ENCODE data around the gene TMEM9. TPM values are rescaled to one million over a fixed set of nuclear protein-coding genes. Genes with fewer than 3 reads are reported as not detected.

TMEM9 gene
- total and polyA plus RNA-seq, 2 experiments from 2014 or later = 70.3 to 81.0 TPM

DNA sequence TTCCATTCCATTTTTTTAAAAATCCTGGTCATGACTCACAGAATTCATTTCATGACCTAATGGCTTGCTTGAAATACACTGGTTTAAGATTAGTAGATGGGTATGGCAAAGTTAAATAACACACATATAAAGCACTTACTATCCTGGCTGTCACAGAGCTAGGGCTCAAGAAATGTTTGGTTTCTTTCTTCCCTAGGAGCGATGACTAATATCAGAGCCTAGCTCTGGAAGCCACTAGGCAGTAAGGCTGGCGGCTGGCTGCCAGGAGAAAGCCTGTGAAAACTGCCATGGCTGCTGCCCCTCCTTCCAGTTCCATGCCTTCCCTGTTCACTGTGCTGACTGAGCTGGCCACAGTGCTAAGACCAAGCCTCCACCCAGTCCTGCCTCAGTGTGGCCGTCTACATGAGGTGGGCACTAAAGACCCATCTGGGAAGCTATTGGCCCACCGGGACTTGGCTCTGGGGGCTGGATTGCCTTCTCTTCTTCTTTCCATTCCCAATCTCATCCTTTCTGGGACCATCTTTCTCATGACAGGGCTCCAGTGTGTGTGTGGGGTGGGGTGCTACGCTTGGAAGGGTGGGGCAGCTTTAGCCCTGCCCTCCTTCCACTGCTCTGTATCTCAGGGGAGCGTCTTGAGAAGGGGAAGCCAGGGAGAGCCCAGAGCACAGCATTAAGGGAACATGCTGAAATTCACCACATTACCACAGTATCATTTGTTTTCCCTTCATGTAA is 16.5 kb downstream of the TMEM9 start:
- Histone ChIP-seq H2AFZ (no peak overlapping the region), H3K4me2 (ENCODE audit: unreplicated experiment) (no peak overlapping the region), H3F3A (ENCODE audit: insufficient read depth) (peaks cover 9% of the 10 kb centered on the region), H3K9ac (no peak overlapping the region), H3K27me3 (replicated peaks; ENCODE audit: insufficient read depth) (no peaks in the 10 kb centered on the region), H3K36me3 (ENCODE audit: low read depth) (no peaks in the 10 kb centered on the region; the same call in 1 of the 2 replicates), H3K9me2 (ENCODE audit: insufficient read depth) (no peaks in the 10 kb centered on the region), H4K20me1 (ENCODE audit: insufficient read depth) (no peaks in the 10 kb centered on the region), H3K79me2 (ENCODE audit: insufficient read depth) (no peaks in the 10 kb centered on the region), H3K4me3 (no peak overlapping the region), H3K27ac (peak overlapping the region; percentile 53), H3K9me3 (ENCODE audit: low read depth) (no peaks in the 10 kb centered on the region), H3K4me1 (ENCODE audit: insufficient read depth) (peaks cover 13% of the 10 kb centered on the region)
- TF ChIP-seq EZH2 (IDR thresholded peaks at IDR 0.05; ENCODE audit: insufficient read depth, poor library complexity, severe bottlenecking) (no peak), EZH2phosphoT487 (IDR thresholded peaks at IDR 0.05; ENCODE audit: insufficient read depth, low read depth) (no peak)
- in situ Hi-C loops (cut with MboI) = no loop called here
- WGBS, 2 experiments (ENCODE audit: low coverage in 1 of 2, low lambda C conversion rate in 2 of 2, missing lambda C conversion rate in 2 of 2) = 11 to 15% methylated on average over 6 of the region's 6 CpGs
- peak; percentile 97 for DNase-seq

DNA sequence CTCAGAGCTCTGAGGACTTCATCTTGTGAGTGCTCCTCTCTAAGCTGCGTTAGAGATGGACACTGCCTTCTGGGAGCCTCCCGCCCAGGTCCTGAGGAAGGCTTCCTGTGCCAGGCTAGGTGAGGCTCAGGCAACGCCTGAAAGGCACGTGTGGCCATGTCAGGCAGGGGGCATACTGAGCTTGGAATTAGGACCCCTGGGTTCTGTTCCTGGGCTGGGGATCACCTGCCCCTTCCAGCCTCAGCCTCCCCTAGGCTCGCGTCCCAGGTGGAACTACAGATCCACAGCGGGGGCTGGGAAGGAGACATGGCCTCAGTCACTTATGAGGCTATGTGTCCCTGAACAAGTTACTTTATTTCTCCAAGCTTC is 17.3 kb downstream of the TMEM9 start:
- Histone ChIP-seq H3K27me3 (replicated peaks; ENCODE audit: insufficient read depth) (no peaks in the 10 kb centered on the region), H3F3A (ENCODE audit: insufficient read depth) (peaks cover 9% of the 10 kb centered on the region), H3K9ac (no peak overlapping the region), H3K4me2 (ENCODE audit: unreplicated experiment) (no peak overlapping the region), H2AFZ (no peak overlapping the region), H3K36me3 (ENCODE audit: low read depth) (no peaks in the 10 kb centered on the region; the same call in 1 of the 2 replicates), H3K79me2 (ENCODE audit: insufficient read depth) (no peaks in the 10 kb centered on the region), H3K27ac (peak overlapping the region; percentile 53; the same call in 1 of the 2 replicates), H3K9me3 (ENCODE audit: low read depth) (no peaks in the 10 kb centered on the region), H3K9me2 (ENCODE audit: insufficient read depth) (no peaks in the 10 kb centered on the region), H3K4me3 (no peak overlapping the region), H3K4me1 (ENCODE audit: insufficient read depth) (peaks cover 13% of the 10 kb centered on the region), H4K20me1 (ENCODE audit: insufficient read depth) (no peaks in the 10 kb centered on the region)
- TF ChIP-seq EZH2 (IDR thresholded peaks at IDR 0.05; ENCODE audit: insufficient read depth, poor library complexity, severe bottlenecking) (no peak), EZH2phosphoT487 (IDR thresholded peaks at IDR 0.05; ENCODE audit: insufficient read depth, low read depth) (no peak)
- in situ Hi-C loops (cut with MboI) = no loop called here
- DNase-seq = no peak
- WGBS, 2 experiments (ENCODE audit: low coverage in 1 of 2, low lambda C conversion rate in 2 of 2, missing lambda C conversion rate in 2 of 2) = 95 to 100% methylated on average over 6 to 7 of the region's 7 CpGs

DNA sequence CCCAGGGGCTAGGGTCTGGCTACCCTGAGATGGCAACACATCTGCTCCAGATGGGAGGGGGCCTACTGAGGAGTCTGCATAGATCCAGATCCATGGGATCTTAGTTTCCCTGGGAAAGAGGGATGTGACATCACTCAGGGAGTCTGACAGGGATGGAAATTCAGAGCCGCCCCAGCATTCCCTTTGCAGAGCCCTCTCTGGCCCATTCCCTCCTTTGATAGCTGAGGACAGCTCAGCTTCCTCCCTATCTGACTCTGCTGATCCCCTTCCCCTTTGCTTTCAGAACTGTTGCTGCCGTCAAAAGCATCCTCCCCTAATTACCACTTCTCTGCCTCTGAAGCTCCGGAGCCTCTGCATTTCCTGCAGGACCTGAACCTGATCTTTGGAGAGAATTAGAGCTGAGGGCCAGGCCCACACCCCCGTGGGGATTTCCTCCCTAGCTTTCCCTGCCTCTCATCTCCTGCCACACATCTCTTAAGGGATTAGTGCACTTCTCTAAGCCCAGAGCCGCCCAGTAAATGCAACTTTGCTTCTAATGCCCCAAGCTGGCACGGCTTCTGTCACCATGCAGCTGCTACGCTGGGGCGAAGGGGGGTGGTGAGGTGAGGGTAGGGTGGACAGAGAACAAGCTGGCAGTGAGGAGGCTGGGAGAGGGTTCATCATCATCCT is 17.8 kb downstream of the TMEM9 start:
- Histone ChIP-seq H3K79me2 (ENCODE audit: insufficient read depth) (no peaks in the 10 kb centered on the region), H2AFZ (no peak overlapping the region), H3K9ac (no peak overlapping the region), H3F3A (ENCODE audit: insufficient read depth) (peaks cover 9% of the 10 kb centered on the region), H3K36me3 (ENCODE audit: low read depth) (no peaks in the 10 kb centered on the region; the same call in 1 of the 2 replicates), H3K4me3 (no peak overlapping the region), H3K9me2 (ENCODE audit: insufficient read depth) (no peaks in the 10 kb centered on the region), H3K27ac (no peak overlapping the region), H3K27me3 (replicated peaks; ENCODE audit: insufficient read depth) (no peaks in the 10 kb centered on the region), H3K4me1 (ENCODE audit: insufficient read depth) (peaks cover 13% of the 10 kb centered on the region), H3K4me2 (ENCODE audit: unreplicated experiment) (no peak overlapping the region), H3K9me3 (ENCODE audit: low read depth) (no peaks in the 10 kb centered on the region), H4K20me1 (ENCODE audit: insufficient read depth) (no peaks in the 10 kb centered on the region)
- 79 to 80% methylated on average over 8 of the region's 8 CpGs for WGBS, 2 experiments (ENCODE audit: low coverage in 1 of 2, low lambda C conversion rate in 2 of 2, missing lambda C conversion rate in 2 of 2)
- TF ChIP-seq EZH2 (IDR thresholded peaks at IDR 0.05; ENCODE audit: insufficient read depth, poor library complexity, severe bottlenecking) = no peak
- TF ChIP-seq EZH2phosphoT487 (IDR thresholded peaks at IDR 0.05; ENCODE audit: insufficient read depth, low read depth) = no peak
- no peak for DNase-seq
- in situ Hi-C loops (cut with MboI) = no loop called here

DNA sequence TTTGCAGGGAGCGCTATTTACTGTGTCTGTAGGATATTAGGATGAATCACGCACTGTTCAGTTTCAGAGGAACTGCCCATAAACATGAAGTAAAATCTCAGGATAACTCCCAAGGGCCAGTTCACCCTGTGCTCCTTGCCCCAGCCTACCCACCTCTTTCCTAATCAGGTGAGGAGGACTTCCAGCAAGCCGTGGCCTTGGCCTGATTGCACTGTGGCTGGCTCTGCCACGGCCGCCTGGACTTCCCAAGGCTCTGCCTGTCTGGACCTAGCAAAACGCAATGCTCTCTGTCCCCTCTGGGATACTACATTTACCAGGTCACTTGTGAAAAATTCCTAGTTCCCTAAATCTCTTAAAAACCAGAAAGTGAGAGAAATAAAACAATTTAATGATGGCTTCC is 19.9 kb downstream of the TMEM9 start:
- Histone ChIP-seq H2AFZ (no peak overlapping the region), H3K9ac (no peak overlapping the region), H3K9me3 (ENCODE audit: low read depth) (no peaks in the 10 kb centered on the region), H3K4me2 (ENCODE audit: unreplicated experiment) (no peak overlapping the region), H3K27me3 (replicated peaks; ENCODE audit: insufficient read depth) (no peaks in the 10 kb centered on the region), H3K36me3 (ENCODE audit: low read depth) (no peaks in the 10 kb centered on the region; the same call in 1 of the 2 replicates), H3F3A (ENCODE audit: insufficient read depth) (peaks cover 9% of the 10 kb centered on the region), H3K4me3 (no peak overlapping the region), H3K27ac (no peak overlapping the region), H4K20me1 (ENCODE audit: insufficient read depth) (no peaks in the 10 kb centered on the region), H3K4me1 (ENCODE audit: insufficient read depth) (peaks cover 13% of the 10 kb centered on the region), H3K9me2 (ENCODE audit: insufficient read depth) (no peaks in the 10 kb centered on the region), H3K79me2 (ENCODE audit: insufficient read depth) (no peaks in the 10 kb centered on the region)
- TF ChIP-seq EZH2phosphoT487 (IDR thresholded peaks at IDR 0.05; ENCODE audit: insufficient read depth, low read depth) (no peak), EZH2 (IDR thresholded peaks at IDR 0.05; ENCODE audit: insufficient read depth, poor library complexity, severe bottlenecking) (no peak)
- in situ Hi-C loops (cut with MboI) = no loop called here
- no peak for DNase-seq
- 96% methylated on average over 6 of the region's 6 CpGs for WGBS, 2 experiments (ENCODE audit: low coverage in 1 of 2, low lambda C conversion rate in 2 of 2, missing lambda C conversion rate in 2 of 2)
